H9 (cell line): Measurements from ENCODE around the gene CLEC14A. TPM values are rescaled to one million over a fixed set of nuclear protein-coding genes. Genes with fewer than 3 reads are reported as not detected.

ENCODE experiments used
- DNase-seq: peaks from one replicate; pipeline ENCODE4 v3.0.0-alpha.2; 2017
- H2AFZ ChIP-seq: one replicate; pipeline ENCODE4 v1.6.1; 2013; ENCODE audit warnings: mild to moderate bottlenecking, low read length, control low read depth, moderate library complexity
- H2AK5ac ChIP-seq: 2 replicates; pipeline ENCODE4 v1.6.1; 2013; ENCODE audit warnings: low read length, control low read depth, mixed read lengths; ENCODE audit not compliant: insufficient read length
- H2BK120ac ChIP-seq: one replicate; pipeline ENCODE4 v1.6.1; 2013; ENCODE audit warnings: low read depth, mild to moderate bottlenecking, low read length, control low read depth, inconsistent platforms; ENCODE audit not compliant: poor library complexity, severe bottlenecking
- H2BK12ac ChIP-seq: 2 replicates; pipeline ENCODE4 v1.6.1; 2013; ENCODE audit warnings: low read length, control low read depth, mixed read lengths, low read depth; ENCODE audit not compliant: insufficient read length
- H2BK15ac ChIP-seq: 2 replicates; pipeline ENCODE4 v1.6.1; 2013; ENCODE audit warnings: low read depth, low read length, control low read depth
- H2BK20ac ChIP-seq: one replicate; pipeline ENCODE4 v1.6.1; 2013; ENCODE audit warnings: low read depth, mild to moderate bottlenecking, low read length, control low read depth, inconsistent platforms; ENCODE audit not compliant: poor library complexity, severe bottlenecking
- H2BK5ac ChIP-seq: 2 replicates; pipeline ENCODE4 v1.6.1; 2013; ENCODE audit warnings: low read length, control low read depth, mixed read lengths; ENCODE audit not compliant: insufficient read length
- H3K14ac ChIP-seq: 2 replicates; pipeline ENCODE4 v1.6.1; 2013; ENCODE audit warnings: low read length, control low read depth; ENCODE audit not compliant: insufficient read depth
- H3K18ac ChIP-seq: 2 replicates; pipeline ENCODE4 v1.6.1; 2013; ENCODE audit warnings: low read depth, mild to moderate bottlenecking, mixed read lengths, low read length, control low read depth; ENCODE audit not compliant: insufficient read length
- H3K23ac ChIP-seq: 2 replicates; pipeline ENCODE4 v1.6.1; 2013; ENCODE audit warnings: low read length, control low read depth, mixed read lengths, low read depth; ENCODE audit not compliant: insufficient read length
- H3K23me2 ChIP-seq: 2 replicates; pipeline ENCODE4 v1.6.1; 2013; ENCODE audit warnings: low read depth, mild to moderate bottlenecking, mixed read lengths, low read length, control low read depth; ENCODE audit not compliant: insufficient read length, poor library complexity, severe bottlenecking
- H3K27ac ChIP-seq: 2 replicates; pipeline ENCODE4 v1.5.1; 2013; ENCODE audit warnings: low read length, control low read depth, mixed read lengths, low read depth; ENCODE audit not compliant: insufficient read length
- H3K27me3 ChIP-seq: 2 replicates; pipeline ENCODE4 v1.6.1; 2013; ENCODE audit warnings: low read length, control low read depth, inconsistent platforms; ENCODE audit not compliant: insufficient read depth
- H3K4ac ChIP-seq: 2 replicates; pipeline ENCODE4 v1.6.1; 2013; ENCODE audit warnings: low read depth, mild to moderate bottlenecking, control low read depth, inconsistent platforms, low read length, moderate library complexity
- H3K4me1 ChIP-seq: 2 replicates; pipeline ENCODE4 v1.6.1; 2013; ENCODE audit warnings: low read length, control low read depth, inconsistent platforms; ENCODE audit not compliant: insufficient read depth
- H3K4me2 ChIP-seq: 2 replicates; pipeline ENCODE4 v1.6.1; 2013; ENCODE audit warnings: low read length, control low read depth, mixed read lengths; ENCODE audit not compliant: insufficient read length, insufficient read depth
- H3K56ac ChIP-seq: 2 replicates; pipeline ENCODE4 v1.6.1; 2013; ENCODE audit warnings: low read depth, mild to moderate bottlenecking, mixed read lengths, low read length, control low read depth; ENCODE audit not compliant: insufficient read length
- H3K79me1 ChIP-seq: 2 replicates; pipeline ENCODE4 v1.6.1; 2013; ENCODE audit warnings: low read depth, mild to moderate bottlenecking, moderate library complexity, low read length, control low read depth, inconsistent platforms; ENCODE audit not compliant: insufficient read depth, poor library complexity, severe bottlenecking
- H3K79me2 ChIP-seq: 2 replicates; pipeline ENCODE4 v1.6.1; 2013; ENCODE audit warnings: low read length, control low read depth, inconsistent platforms; ENCODE audit not compliant: insufficient read depth
- H3K9ac ChIP-seq: 2 replicates; pipeline ENCODE4 v1.6.1; 2013; ENCODE audit warnings: low read length, control low read depth, mixed read lengths; ENCODE audit not compliant: insufficient read length; ENCODE audit errors: extremely low read depth
- H3K9me3 ChIP-seq: one replicate; pipeline ENCODE4 v1.6.1; 2013; ENCODE audit warnings: low read depth, low read length, inconsistent platforms; ENCODE audit not compliant: control insufficient read depth
- H3T11ph ChIP-seq: one replicate; pipeline ENCODE4 v1.6.1; 2013; ENCODE audit warnings: mild to moderate bottlenecking, low read length, control low read depth, inconsistent platforms
- H4K20me1 ChIP-seq: one replicate; pipeline ENCODE4 v1.6.1; 2013; ENCODE audit not compliant: control insufficient read depth, insufficient read length, insufficient read depth
- H4K5ac ChIP-seq: 2 replicates; pipeline ENCODE4 v1.6.1; 2013; ENCODE audit warnings: low read depth, mild to moderate bottlenecking, mixed read lengths, low read length, control low read depth; ENCODE audit not compliant: insufficient read length
- H4K8ac ChIP-seq: replicated peaks from 2 replicates; pipeline ENCODE4 v1.6.1; 2013; ENCODE audit warnings: low read length, control low read depth, mixed read lengths, low read depth; ENCODE audit not compliant: insufficient read length
- H4K91ac ChIP-seq: 2 replicates; pipeline ENCODE4 v1.6.1; 2013; ENCODE audit warnings: low read depth, mild to moderate bottlenecking, moderate library complexity, mixed read lengths, low read length, control low read depth; ENCODE audit not compliant: insufficient read length
- H3K27ac Mint-ChIP-seq, 3 experiments: 2 replicates in 2 of 3; 3 replicates in 1 of 3; pipeline ENCODE4 v1.8.0; 2020 to 2021; ENCODE audit warnings: mixed read lengths in 3 of 3, mild to moderate bottlenecking in 1 of 3, moderate library complexity in 1 of 3
- H3K27me3 Mint-ChIP-seq: 2 replicates; pipeline ENCODE4 v1.8.0; 2021; ENCODE audit warnings: low read depth, mild to moderate bottlenecking, moderate library complexity, mixed read lengths
- H3K36me3 Mint-ChIP-seq, 3 experiments: 2 replicates in 2 of 3; 3 replicates in 1 of 3; pipeline ENCODE4 v1.8.0; 2020 to 2021; ENCODE audit warnings: low read depth in 3 of 3, mixed read lengths in 3 of 3; ENCODE audit not compliant: insufficient read depth in 1 of 3
- H3K4me1 Mint-ChIP-seq, 2 experiments: 2 replicates each; pipeline ENCODE4 v1.8.0; 2020; ENCODE audit warnings: mixed read lengths in 2 of 2
- H3K4me3 Mint-ChIP-seq, 2 experiments: 2 replicates in 1 of 2; 3 replicates in 1 of 2; pipeline ENCODE4 v1.8.0; 2020 to 2021; ENCODE audit warnings: mild to moderate bottlenecking in 2 of 2, mixed read lengths in 2 of 2, moderate library complexity in 1 of 2
- H3K9me3 Mint-ChIP-seq, 2 experiments: 2 replicates in 1 of 2; 3 replicates in 1 of 2; pipeline ENCODE4 v1.8.0; 2020; ENCODE audit warnings: mild to moderate bottlenecking in 2 of 2, mixed read lengths in 2 of 2, moderate library complexity in 1 of 2
- WGBS: extraction: QIAGEN DNeasy Blood & Tissue Kit; methylation state at CpG from one replicate; pipeline ENCODE4 v1.1.7; 2013; ENCODE audit warnings: missing lambda C conversion rate, low lambda C conversion rate, mixed read lengths; ENCODE audit not compliant: insufficient read length; ENCODE audit errors: extremely low coverage; 5-methylcytosine and 5-hydroxymethylcytosine counted together
- total RNA-seq: library from RNA; stranded (reverse); gene quantifications from 2 replicates; pipeline ENCODE4 v1.2.1, GENCODE V29; 2021
- TF ChIP-seq, protein P1 (sequence below): fragments of 200-600 bp; sonication (generic); conservative IDR thresholded peaks from 3 replicates; pipeline ENCODE4 v1.8.0; 2021; ENCODE audit warnings: antibody characterized with exemption, mild to moderate bottlenecking

Gene CLEC14A
- total RNA-seq, 1 experiment from 2014 or later: not detected

- H3K27me3 Mint-ChIP-seq: peaks cover 97% of the 10 kb centered on the region
- no peak overlapping the region for H3K27ac Mint-ChIP-seq
- no peak overlapping the region for H3K27ac ChIP-seq
- no peak overlapping the region for H3K9ac ChIP-seq
- H2BK120ac ChIP-seq: no peak overlapping the region
- H3K23me2 ChIP-seq: peaks cover 18% of the 10 kb centered on the region
- H4K91ac ChIP-seq: no peak overlapping the region
- H3K27me3 ChIP-seq: peaks cover 54% of the 10 kb centered on the region
- no peak overlapping the region for H3K4me2 ChIP-seq
- no peak overlapping the region for H3K4ac ChIP-seq
- H3K9me3 Mint-ChIP-seq: peaks cover 10 to 12% of the 10 kb centered on the region in 2 experiments; a peak in 4 of 5 replicates
- no peak overlapping the region for H2AFZ ChIP-seq
- no peak overlapping the region for H2AK5ac ChIP-seq
- H3K9me3 ChIP-seq: no peaks in the 10 kb centered on the region
- no peak overlapping the region for H3K56ac ChIP-seq
- no peak for DNase-seq
- peaks cover 29 to 34% of the 10 kb centered on the region in 2 experiments for H3K4me1 Mint-ChIP-seq
- peaks cover 5% of the 10 kb centered on the region; the same call in 1 of the 2 replicates for H3K4me1 ChIP-seq
- H3T11ph ChIP-seq: no peak overlapping the region
- H4K8ac ChIP-seq: no peak overlapping the region
- no CpG with 5 or more reads among the region's 2 CpGs for WGBS
- no peak overlapping the region for H3K18ac ChIP-seq
- no peak overlapping the region for H2BK5ac ChIP-seq
- TF ChIP-seq, protein P1, sequence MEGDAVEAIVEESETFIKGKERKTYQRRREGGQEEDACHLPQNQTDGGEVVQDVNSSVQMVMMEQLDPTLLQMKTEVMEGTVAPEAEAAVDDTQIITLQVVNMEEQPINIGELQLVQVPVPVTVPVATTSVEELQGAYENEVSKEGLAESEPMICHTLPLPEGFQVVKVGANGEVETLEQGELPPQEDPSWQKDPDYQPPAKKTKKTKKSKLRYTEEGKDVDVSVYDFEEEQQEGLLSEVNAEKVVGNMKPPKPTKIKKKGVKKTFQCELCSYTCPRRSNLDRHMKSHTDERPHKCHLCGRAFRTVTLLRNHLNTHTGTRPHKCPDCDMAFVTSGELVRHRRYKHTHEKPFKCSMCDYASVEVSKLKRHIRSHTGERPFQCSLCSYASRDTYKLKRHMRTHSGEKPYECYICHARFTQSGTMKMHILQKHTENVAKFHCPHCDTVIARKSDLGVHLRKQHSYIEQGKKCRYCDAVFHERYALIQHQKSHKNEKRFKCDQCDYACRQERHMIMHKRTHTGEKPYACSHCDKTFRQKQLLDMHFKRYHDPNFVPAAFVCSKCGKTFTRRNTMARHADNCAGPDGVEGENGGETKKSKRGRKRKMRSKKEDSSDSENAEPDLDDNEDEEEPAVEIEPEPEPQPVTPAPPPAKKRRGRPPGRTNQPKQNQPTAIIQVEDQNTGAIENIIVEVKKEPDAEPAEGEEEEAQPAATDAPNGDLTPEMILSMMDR: no peak
- H2BK12ac ChIP-seq: no peak overlapping the region
- no peak overlapping the region for H2BK20ac ChIP-seq
- H4K5ac ChIP-seq: no peak overlapping the region
- H3K14ac ChIP-seq: no peak overlapping the region
- no peaks in the 10 kb centered on the region for H3K79me1 ChIP-seq
- H3K79me2 ChIP-seq: no peaks in the 10 kb centered on the region
- H2BK15ac ChIP-seq: no peak overlapping the region
- H4K20me1 ChIP-seq: no peaks in the 10 kb centered on the region
- peaks cover 0 to 5% (median 0%) of the 10 kb centered on the region in 3 experiments; a peak in 3 of 7 replicates for H3K36me3 Mint-ChIP-seq
- H3K4me3 Mint-ChIP-seq: no peak overlapping the region
- H3K23ac ChIP-seq: no peak overlapping the region
Observed at GRCh38 chr14:38213001-38213400, 42.9 kb downstream of the CLEC14A start.
